A673 (cell line): Measurements from ENCODE around the gene COL11A1. TPM values are rescaled to one million over a fixed set of nuclear protein-coding genes. Genes with fewer than 3 reads are reported as not detected.

Experiments
- BruUV-seq: library from RNA; stranded (reverse); fragments of 400-500 nt; replicated peaks from 2 replicates; lab custom pipeline; 2021; lab: Mats Ljungman, UMichigan
- CTCF ChIA-PET: fragments of 300-600 bp; sonication (Branson Sonifier 250); formaldehyde crosslinking; loops from one replicate; lab custom pipeline; 2022; ENCODE audit warnings: antibody characterized with exemption; lab: Charles Lee
- POLR2A ChIA-PET: fragments of 300-600 bp; sonication (Branson Sonifier 250); formaldehyde crosslinking; loops from one replicate; lab custom pipeline; 2022; ENCODE audit warnings: antibody characterized with exemption; ENCODE audit not compliant: low non-redundant PET; lab: Charles Lee
- DNase-seq: peaks from one replicate; pipeline ENCODE4 v3.0.0-alpha.2; 2015; ENCODE audit warnings: low spot score
- H3K27ac ChIP-seq: fragments of 200-600 bp; sonication (generic); 2 replicates; pipeline ENCODE4 v1.5.1; 2016; ENCODE audit warnings: mixed run types, low read depth, mild to moderate bottlenecking, mixed read lengths, antibody characterized with exemption, low read length; ENCODE audit not compliant: poor library complexity, severe bottlenecking
- H3K27me3 ChIP-seq: fragments of 200-600 bp; sonication (generic); replicated peaks from 2 replicates; pipeline ENCODE4 v1.6.1; 2017; ENCODE audit warnings: mixed run types, low read depth, mild to moderate bottlenecking, mixed read lengths, antibody characterized with exemption, low read length; ENCODE audit not compliant: insufficient read depth, poor library complexity
- H3K36me3 ChIP-seq: fragments of 200-600 bp; sonication (generic); 2 replicates; pipeline ENCODE4 v1.6.1; 2016; ENCODE audit warnings: mixed run types, mild to moderate bottlenecking, mixed read lengths, antibody characterized with exemption, low read length; ENCODE audit not compliant: insufficient read depth, poor library complexity, severe bottlenecking
- H3K4me1 ChIP-seq: fragments of 200-600 bp; sonication (generic); 2 replicates; pipeline ENCODE4 v1.6.1; 2017; ENCODE audit warnings: mixed run types, mild to moderate bottlenecking, mixed read lengths, antibody characterized with exemption, low read length; ENCODE audit not compliant: insufficient read depth, poor library complexity, severe bottlenecking
- H3K4me3 ChIP-seq: fragments of 200-600 bp; sonication (generic); 2 replicates; pipeline ENCODE4 v1.5.1; 2016; ENCODE audit warnings: low read depth, mixed run types, mild to moderate bottlenecking, mixed read lengths, low read length; ENCODE audit not compliant: poor library complexity, severe bottlenecking
- H3K9me3 ChIP-seq: fragments of 200-600 bp; sonication (generic); 2 replicates; pipeline ENCODE4 v1.6.1; 2016; ENCODE audit warnings: mixed run types, low read depth, mild to moderate bottlenecking, mixed read lengths, antibody characterized with exemption, low read length; ENCODE audit not compliant: poor library complexity, severe bottlenecking
- EZH2 ChIP-seq: fragments of 200-600 bp; sonication (generic); IDR thresholded peaks from 2 replicates; pipeline ENCODE4 v1.6.1; 2017; ENCODE audit warnings: borderline replicate concordance, low read depth, mild to moderate bottlenecking, mixed read lengths, antibody characterized with exemption, low read length; ENCODE audit not compliant: poor library complexity, severe bottlenecking
- intact Hi-C: fragments of 100-400 bp; cut with micrococcal nuclease; formaldehyde crosslinking; loops from one replicate; pipeline ENCODE4 v1.10.0; 2022; ENCODE audit not compliant: unreplicated experiment
- total RNA-seq: library from RNA; stranded (reverse); gene quantifications from 2 replicates; pipeline ENCODE4 v1.2.3, GENCODE V29; 2021
- TF ChIP-seq, protein P1 (sequence below): fragments of 300-800, 200-600 bp; sonication (generic); conservative IDR thresholded peaks from 2 replicates; pipeline ENCODE4 v1.5.1; 2017; ENCODE audit warnings: low read depth, mild to moderate bottlenecking, antibody characterized with exemption, low read length, moderate library complexity, mixed read lengths

Gene COL11A1
- total RNA-seq, 1 experiment from 2014 or later: 0.37 TPM

DNA sequence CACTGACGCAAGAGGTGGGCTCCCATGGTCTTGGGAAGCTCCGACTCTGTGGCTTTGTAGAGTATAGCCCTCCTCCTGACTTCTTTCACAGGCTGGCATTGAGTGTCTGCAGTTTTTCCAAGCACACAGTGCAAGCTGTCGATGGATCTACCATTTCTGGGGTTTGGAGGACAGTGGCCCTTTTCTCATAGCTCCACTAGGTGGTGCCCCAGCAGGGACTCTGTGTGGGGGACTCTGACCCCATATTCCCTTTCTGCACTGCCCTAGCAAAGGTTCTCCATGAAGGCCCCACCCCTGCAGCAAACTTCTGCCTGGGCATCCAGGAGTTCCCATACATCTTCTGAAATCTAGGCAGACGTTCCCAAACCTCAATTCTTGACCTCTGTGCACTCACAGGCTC, 236.2 kb downstream of the COL11A1 start:
- no peak for TF ChIP-seq EZH2
- TF ChIP-seq, protein P1, sequence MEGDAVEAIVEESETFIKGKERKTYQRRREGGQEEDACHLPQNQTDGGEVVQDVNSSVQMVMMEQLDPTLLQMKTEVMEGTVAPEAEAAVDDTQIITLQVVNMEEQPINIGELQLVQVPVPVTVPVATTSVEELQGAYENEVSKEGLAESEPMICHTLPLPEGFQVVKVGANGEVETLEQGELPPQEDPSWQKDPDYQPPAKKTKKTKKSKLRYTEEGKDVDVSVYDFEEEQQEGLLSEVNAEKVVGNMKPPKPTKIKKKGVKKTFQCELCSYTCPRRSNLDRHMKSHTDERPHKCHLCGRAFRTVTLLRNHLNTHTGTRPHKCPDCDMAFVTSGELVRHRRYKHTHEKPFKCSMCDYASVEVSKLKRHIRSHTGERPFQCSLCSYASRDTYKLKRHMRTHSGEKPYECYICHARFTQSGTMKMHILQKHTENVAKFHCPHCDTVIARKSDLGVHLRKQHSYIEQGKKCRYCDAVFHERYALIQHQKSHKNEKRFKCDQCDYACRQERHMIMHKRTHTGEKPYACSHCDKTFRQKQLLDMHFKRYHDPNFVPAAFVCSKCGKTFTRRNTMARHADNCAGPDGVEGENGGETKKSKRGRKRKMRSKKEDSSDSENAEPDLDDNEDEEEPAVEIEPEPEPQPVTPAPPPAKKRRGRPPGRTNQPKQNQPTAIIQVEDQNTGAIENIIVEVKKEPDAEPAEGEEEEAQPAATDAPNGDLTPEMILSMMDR: no peak
- no TSS peak for BruUV-seq
- no peaks in the 10 kb centered on the region for H3K36me3 ChIP-seq
- intact Hi-C loops: no loop called here
- H3K9me3 ChIP-seq: peaks cover 5% of the 10 kb centered on the region
- H3K4me3 ChIP-seq: no peak overlapping the region
- H3K27ac ChIP-seq: no peak overlapping the region
- CTCF ChIA-PET: no interaction called here
- DNase-seq: no peak
- POLR2A ChIA-PET: no interaction called here
- H3K4me1 ChIP-seq: no peaks in the 10 kb centered on the region
- H3K27me3 ChIP-seq: no peaks in the 10 kb centered on the region

DNA sequence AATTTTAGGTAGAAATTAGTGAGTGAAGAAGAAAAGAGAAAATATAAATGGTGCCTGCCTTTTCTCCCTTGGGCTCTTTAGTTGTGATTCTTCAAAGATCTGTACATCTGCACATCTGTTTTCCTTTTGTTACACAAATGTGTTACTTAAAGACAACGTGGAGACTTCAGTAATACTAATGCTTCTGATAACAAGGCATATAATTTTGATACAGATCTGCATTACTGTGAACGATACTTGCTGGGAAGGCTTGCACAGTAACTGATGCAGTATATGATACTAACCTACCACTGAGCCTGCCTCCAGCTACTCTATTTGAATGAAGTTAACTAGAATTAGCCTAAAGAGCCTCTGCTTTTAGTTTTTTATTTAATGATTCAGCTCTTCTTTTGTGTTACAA, 244.6 kb downstream of the COL11A1 start:
- no peak for DNase-seq
- H3K4me3 ChIP-seq: no peak overlapping the region
- H3K4me1 ChIP-seq: peaks cover 6% of the 10 kb centered on the region
- no peaks in the 10 kb centered on the region for H3K9me3 ChIP-seq
- no peaks in the 10 kb centered on the region for H3K36me3 ChIP-seq
- no peaks in the 10 kb centered on the region for H3K27me3 ChIP-seq
- intact Hi-C loops: no loop called here
- ChIA-PET POLR2A (no interaction called here), CTCF (no interaction called here)
- TF ChIP-seq, protein P1: no peak
- no peak for TF ChIP-seq EZH2
- BruUV-seq: no TSS peak
- H3K27ac ChIP-seq: no peak overlapping the region

DNA sequence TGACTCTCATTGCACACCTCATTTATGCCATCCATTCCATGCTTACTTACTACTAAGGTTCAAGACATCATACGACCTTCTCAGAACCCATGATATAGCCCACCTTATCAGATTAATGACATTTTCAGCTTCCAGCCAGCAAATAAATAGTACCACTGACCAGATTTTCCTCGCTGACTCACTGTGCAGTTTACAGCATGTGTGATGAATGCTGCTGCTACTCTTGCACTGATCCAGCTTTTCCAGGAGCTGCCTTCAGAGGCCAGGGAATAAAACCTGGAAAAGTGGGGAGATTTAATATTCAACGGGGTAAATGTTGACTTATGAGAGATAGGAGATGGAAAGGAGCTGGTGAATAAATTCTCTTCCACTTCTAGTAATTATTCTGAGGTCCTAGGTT, 247.1 kb downstream of the COL11A1 start:
- CTCF ChIA-PET: no interaction called here
- intact Hi-C loops: no loop called here
- Histone ChIP-seq H3K4me1 (peaks cover 12% of the 10 kb centered on the region), H3K36me3 (no peaks in the 10 kb centered on the region), H3K9me3 (no peaks in the 10 kb centered on the region), H3K27ac (no peak overlapping the region), H3K4me3 (no peak overlapping the region), H3K27me3 (no peaks in the 10 kb centered on the region)
- DNase-seq: no peak
- no peak for TF ChIP-seq EZH2
- TF ChIP-seq, protein P1: no peak
- POLR2A ChIA-PET: no interaction called here
- BruUV-seq: no TSS peak
